ENCODE results near the gene ASIC5.

The ASIC5 gene

DNA sequence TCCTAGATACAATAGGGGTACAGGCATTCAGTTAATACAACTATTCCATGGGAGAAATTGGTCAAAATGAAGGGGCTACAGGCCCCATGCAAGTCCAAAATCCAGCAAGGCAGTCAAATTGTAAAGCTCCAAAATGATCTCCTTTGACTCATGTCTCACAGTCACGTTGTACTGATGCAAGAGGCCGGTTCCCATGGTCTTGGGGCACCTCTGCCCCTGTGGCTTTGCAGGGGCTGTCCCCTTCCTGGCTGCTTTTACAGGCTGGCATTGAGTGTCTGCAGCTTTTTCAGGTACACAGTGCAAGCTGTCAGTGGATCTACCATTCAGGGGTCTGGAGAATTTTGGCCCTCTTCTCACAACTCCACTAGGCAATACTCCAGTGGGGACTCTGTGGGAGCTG, 12.5 kb upstream of the ASIC5 start:
- no peak for DNase-seq

DNA sequence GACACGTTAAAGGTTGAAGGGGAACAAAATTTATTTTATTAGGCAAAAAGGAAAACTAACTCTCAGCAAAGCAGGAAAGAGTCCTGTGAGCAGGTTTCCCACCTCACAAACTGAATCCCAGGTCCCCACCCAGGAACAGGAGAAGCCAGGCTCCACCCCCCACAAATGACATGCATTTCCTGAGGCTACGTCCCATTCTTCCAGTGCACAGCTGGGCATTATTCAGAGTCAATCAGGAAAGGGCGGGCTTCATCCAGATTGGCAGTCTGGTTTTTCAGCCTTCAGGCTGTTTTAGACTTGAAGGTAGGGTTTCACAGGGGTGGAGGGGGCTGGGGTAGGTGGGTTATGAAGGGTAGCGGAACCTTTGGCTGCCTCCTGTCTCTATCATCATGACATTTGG, 11.9 kb upstream of the ASIC5 start:
- no peak for DNase-seq

DNA sequence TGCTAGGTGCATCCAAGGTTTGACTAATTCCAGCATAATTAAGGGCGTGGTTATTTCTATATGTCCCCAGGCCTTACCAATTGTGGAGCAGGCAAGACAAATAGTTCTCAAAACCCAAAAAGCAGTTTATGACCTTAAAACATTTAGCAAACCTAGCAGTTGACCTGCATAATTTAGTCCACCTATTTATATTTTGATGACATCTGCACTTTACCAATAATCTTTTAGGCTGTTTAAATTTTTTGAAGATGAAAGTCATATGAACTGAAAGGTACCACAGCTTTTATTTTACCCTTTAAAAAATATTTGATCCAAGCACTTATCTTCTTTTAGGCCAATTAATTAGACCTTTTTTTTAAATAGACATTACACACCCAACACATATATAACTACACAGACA, 9.8 kb upstream of the ASIC5 start:
- DNase-seq = no peak

DNA sequence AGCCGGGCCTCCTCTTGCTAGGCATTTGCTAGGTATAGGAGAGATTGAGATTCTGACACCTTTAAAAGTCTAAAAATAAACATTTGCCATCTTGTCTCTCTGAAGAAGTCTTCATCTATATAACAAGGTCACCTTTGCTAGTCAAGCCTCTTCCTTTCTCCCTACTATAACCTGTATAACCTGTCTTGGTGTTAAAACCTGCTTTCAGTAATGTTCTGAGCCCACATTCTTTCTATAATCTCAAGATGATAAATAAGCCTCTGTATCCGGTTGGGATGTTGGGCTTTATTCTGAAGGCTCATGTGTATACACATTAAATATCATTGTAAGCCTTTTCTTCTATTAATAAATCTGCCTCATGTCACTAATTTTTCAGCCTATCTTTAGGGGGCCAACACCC, 10.2 kb downstream of the ASIC5 start:
- DNase-seq = no peak

DNA sequence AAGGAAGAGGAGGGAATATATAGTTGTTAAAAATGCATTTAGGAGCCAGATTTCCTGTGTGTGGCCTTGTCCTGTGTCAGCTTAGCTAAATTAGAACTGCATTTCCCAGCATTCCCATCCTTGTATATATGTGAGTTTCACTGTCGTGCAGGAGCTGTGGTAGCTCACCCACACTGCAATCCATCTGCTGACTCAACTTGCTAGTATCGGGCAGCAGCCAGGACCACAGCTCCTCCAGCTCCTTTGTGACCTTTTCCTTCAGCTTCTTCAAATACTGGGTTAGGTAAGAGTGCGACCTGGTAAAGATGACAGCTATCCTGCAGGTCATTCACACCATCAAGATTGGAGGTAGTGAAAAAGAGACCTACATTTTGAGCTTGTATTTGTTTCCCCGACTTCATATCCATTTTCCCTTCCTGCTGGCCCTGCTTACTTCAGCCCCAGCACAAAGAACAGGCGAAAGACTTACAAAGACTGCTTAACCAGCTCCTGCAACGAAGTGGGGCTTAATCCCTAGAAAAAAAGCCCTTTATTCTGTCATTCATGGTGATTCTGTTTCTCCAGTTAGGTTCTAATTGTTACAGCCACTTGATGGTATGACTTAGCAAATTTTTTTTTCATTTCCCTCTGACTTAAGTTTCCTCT, 11.4 kb downstream of the ASIC5 start:
- DNase-seq = no peak

DNA sequence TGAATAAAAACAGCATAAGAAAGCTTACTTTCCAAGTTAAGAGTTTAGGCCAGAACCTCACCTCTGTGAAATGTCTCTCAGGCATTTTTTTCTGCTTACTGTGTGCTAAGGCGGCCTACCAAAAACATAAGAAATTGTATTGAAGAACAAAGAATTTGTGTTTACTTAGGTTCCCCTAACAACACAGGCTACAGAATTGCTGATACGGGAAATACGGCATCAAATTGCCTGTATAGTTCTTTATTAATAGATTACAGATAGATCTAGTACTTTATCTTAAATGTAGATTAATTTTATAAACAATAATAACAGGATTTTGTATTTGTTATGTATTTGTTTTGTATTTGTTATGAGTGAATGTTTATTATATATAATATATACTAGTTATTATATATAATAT, 12.9 kb downstream of the ASIC5 start:
- DNase-seq = no peak

DNA sequence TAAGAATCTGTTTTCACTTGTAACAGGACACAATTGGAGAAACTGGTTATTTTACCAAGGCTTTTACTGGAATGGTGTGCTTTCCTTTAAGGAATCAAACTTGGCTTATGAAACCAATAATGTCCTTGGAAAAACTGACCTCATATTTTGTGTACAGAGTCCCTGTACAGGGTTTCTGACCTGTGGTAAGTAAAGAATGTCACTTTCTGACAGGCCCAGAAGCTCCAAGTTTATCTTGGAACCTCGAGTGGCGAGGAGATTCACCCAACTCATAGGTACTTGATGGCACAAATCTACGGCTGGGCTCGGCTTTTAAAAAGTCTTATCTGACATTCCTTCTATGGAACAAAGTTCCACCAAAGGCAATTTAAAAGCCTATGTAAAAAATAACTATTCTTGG, 17.0 kb downstream of the ASIC5 start:
- no peak for DNase-seq

DNA sequence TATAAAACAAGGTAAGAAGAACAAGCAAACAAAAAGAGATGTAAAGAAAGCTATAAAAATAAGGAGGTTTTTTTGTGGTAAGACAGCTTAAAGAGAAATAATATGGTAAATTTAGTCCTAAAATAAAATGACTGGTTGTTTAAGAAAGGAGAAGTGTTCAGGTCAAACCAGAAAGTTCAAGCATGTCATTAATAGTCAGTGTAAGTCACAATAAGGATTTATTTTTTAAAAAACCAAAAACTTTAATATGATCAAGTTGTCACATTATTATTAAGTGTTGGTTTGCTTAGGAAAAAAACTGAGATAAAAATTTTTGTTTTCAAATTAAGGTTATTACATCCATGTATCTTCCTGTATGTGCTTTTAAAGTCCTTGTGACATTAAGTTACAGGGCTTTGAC, 19.1 kb downstream of the ASIC5 start:
- no peak for DNase-seq

DNA sequence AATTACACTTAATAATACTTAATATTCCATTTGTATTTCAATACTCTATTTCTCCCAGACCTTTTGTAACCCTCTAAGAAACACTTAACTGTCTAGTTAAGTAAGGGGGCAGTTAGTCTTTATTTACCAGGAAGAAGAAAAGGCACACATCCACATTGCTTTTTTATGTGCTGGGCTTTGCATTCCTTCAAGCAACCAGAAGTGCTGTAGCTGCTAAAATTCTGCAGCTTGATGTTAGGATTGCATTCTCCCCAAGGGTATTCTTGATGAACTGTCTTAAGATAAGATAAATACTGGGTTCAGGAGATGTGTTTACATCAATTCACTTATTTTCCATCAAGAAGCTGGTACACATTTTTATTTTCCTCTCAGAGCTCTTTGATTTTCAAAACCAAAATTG, 24.0 kb downstream of the ASIC5 start:
- no peak for DNase-seq

DNA sequence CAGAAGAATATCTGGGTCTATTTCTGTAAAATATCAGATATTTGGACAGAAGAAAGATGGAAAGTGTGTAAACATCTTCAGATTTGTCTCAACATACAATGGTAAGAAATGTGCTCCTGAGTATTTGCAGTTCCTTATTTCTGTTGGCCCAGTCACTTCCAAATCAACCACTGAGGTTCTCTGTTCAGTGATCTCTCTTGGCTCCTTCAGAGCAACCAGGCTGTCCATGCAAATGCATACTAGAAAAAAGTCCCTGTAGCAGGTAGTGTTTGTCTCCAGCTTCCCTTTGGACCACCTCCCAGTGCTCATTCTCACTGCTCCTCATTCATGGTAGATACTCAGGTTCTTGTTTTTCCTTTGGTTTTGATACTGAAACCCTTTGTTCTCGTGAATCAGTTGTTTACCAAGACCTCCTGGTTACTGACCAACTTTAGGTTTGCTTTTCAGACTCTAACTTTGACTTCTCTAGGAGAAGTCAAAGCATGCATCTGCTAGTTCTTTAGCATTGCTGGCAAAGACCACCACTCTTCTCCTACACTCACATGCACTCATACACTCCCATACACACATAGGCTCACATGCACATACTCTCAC, 28.8 kb downstream of the ASIC5 start:
- no peak for DNase-seq

DNA sequence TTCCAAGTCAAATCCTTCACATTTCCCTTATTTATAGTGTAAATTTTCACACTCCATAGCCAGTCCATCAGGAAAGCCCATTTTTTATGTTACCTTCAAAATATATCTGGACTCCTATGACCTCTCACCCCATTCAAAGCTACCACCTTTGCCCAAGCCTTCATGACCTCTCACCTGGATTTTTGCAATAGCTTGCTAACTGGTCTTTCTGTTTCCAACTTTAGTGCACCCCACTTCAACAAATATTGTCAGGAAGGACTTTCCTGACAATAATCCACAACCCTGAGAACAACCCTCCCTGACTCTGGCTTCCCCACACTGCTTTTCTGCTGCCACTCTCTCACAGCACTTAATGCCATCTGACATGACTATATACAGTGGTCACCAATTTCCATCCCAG, 33.4 kb downstream of the ASIC5 start:
- DNase-seq = no peak

DNA sequence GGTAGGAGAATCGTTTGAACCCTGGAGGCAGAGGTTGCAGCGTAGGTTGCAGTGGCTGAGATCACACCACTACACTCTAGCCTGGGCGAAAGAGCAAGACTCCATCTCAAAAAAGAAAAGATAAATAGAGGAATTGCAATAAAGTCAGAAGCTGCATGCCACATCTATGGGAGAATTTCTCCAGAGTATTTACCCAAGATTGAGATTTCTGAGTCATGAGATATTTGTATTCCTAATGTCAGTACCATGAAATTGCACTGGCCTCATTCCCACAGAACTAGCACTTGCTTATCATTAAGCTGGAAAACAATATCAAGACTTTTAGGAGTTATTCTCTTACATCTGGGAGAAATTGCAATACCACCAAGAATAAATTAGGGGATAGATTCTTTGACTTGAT, 37.4 kb downstream of the ASIC5 start:
- DNase-seq = no peak

DNA sequence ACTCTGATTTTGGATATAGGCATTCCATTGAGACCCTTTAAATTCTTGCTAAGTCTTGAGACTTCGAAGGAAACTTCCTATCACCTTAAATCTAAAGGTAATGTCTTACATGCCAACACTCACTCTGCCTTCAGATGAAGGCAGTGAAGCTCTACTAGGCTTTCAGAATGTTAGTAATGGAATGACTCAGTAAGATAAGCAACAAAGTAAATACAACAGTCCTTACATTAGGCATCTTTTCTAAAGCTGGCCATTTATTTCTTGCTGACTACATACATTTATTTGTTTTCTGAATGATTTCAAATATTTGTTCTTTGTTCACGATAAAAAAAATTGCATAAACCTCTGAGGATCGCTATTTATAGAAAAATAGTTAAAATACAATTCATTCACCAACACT, 43.5 kb downstream of the ASIC5 start:
- no peak for DNase-seq

DNA sequence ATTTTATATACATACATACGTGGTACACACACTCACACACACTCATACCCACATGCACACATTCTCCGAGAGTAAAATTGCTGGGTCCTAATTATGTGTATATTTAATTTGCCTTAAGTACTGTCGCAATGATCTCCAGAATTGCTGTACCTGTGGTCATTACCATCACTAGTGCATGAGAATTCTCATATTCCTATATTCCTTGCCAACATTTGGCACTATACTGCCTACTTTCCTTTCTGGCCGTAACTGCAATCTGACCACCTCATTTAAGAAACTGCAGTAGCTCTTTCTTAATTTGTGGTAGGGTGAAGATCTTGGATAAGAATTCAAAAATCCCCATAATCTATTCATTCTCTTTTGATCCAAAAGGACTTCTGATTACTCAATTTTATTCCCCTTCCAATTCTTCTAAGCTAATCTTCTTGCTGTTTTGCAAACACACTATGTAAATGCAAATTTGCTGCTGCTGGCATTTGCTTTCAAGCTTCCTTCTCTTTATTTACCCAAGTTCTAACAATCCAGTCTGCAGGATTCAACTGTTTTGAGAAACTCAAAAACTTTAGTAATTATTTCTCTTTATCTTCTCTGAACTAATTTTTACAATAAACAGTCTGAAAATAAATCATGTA, 45.1 kb downstream of the ASIC5 start:
- no peak for DNase-seq

DNA sequence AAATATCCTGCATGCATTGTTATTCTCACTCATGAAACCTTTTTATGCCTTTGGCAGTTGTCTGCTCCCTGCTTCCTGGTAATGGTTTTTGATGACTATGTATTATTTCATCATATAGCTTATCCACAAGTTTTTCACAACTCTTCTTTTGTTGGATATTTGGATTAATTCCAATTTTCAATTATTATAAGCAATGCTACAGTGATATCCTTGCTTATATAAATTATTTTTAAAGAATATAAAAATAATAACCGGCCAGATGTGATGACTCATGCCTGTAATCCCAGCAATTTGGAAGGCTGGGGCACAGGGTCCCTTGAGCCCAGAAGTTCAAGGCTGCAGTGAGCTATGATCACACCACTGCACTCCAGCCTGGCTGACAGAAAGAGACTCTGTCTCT, 47.0 kb downstream of the ASIC5 start:
- no peak for DNase-seq

DNA sequence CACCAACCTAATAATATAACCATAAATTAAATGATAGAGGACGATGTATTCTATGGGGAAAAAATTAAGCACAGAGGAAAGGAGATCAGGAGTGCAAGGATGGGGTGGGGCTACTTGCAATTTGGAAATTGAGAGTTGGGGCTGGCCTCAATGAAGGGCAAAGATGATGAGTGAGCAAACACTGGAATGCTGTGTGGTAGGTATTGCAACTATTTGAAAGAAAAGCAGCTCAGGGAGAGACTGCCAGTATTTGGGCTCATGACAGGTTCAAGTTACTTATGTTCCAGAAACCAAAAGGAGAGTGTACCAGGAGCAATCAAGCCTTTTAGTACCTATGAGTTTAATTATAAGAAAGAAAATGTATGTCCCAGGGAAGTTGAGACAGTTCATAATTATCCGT, 47.4 kb downstream of the ASIC5 start:
- DNase-seq = no peak

DNA sequence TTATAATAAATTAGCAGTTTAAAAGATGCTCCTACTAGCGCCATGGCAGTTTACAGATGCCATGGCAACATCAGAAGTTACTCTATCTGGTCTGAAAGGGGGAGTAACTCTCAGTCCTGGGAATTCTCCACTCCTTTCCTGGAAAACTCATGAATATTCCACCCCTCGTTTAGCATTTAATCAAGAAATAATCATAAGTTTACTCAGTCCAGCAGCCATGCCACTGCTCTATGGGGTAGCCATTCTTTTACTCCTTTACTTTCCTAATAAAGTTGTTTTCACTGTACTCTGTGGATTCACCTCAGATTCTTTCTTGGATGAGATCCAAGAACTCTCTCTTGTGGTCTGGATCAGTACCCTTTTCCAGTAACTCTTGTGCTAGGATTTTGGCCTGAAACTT, 55.0 kb downstream of the ASIC5 start:
- no peak for DNase-seq

DNA sequence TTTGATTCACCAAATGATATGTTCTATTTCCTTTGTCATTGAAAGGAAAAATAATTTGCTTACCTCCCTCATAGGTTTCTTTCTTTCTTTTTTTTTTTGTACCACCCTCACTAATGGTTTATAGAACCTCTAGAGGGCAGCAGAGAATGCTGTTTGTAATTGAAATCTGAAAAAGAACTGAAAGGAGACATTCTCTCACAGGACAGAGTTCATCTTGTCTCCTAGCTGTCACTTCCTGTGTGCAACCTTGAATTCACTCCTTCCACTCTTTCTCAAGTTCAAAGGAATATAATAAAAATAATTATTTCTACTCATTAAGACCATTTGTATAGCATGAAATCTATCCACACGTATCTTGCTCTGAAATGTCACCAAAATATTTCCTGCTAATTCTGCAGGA, 56.2 kb downstream of the ASIC5 start:
- DNase-seq = no peak

DNA sequence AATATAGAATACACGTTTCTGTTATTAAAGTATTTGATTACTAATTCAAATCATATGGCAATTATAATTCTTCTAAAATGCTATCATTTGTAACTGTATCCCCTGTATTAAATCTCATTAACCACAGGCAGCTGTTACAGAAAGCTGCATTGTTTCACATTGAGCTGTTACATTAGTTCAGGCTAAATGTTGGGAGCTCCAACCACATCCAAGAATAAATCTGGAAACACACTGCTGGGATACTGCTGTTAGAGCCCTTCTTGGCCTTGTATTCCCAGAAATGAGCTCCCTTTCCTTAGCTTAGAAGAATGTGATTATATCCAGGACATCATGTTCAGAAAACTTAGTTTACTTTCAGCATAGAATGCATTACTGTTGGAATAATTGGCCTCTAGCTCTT, 59.1 kb downstream of the ASIC5 start:
- DNase-seq = no peak

DNA sequence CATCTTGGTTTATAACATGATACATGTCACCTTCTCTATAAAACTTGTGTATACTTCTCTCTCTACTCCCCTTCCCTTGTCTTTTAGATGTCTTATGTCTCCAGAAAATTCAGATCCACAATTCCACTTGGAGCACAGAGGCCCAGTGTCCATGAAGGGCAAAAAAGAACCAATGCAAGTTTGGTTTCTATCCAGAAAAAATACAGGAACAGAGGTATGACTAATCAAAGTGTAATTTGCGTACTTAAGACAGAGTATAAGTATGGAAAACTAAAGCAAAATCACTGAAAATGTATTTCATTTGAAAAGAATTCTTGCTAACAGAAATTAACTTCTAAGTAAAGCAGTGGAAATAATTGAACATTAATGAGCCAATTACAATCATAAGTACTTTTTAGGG, 61.1 kb downstream of the ASIC5 start:
- no peak for DNase-seq

DNA sequence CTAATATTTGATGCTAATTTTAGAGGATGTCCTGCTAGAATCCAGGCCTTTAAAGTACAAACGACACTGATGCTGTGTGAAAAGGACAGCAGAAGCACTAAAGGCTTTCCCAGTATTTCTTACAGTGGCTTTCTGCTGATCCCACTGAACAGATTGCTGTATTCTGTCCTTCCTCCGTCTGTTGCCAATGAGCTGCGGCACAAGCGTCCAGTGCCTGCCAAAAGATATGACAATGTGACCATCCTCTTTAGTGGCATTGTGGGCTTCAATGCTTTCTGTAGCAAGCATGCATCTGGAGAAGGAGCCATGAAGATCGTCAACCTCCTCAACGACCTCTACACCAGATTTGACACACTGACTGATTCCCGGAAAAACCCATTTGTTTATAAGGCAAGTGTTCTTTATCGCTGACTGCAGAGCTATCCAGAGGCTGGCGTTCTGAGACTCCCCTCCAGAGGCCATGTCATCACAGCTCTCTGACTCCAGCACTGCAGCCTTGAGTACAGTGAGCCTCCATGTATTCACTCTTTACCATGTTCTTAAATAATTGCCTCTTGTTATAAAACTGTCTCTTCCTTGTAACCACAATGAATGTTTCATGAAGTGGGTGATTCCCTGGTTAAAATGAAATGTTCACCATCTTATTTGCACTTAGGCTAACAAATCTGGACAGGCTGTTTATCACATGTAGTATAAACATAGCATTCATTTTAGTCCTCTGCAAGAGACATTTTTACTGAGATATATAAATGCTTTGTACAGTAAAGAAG, 63.7 kb downstream of the ASIC5 start:
- no peak for DNase-seq

DNA sequence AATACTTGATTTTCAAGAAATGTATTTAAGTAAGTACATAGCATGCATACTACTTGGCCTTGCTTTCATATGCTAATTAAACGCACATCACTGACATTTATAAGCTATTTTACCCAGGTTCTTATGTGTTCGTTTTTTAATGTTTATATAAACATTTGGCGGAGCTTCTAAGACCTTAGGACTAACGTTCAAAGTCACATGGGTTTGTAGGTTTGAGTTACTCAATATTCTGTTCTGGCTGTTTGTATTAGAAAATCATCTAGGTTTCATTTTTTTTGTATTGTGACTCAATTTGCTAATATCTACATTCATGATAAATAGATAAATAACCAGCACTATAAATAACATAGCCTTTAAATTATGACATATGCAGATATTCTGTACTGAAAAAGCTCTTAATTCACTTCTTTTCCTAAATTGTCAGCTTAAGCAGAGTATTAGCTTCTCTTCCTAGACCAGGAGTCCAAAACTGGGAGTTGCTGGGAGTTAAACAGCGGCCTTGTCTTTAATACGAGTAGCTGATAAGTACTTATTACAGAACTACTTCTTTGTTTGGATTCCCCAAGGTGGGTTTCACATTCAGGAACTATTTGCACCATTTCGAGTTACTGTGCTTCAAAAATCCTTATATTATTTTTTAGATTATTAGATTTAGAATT, 65.3 kb downstream of the ASIC5 start:
- no peak for DNase-seq

DNA sequence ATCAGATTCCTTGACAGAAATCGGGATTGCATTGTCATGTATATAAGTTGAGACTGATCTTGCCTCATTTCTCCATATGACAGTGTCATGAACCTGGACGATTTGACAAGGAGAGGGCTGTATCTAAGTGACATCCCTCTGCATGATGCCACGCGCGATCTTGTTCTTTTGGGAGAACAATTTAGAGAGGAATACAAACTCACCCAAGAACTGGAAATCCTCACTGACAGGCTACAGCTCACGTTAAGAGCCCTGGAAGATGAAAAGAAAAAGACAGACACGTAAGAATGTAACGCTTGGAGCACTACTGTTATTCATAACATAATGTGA, 66.3 kb downstream of the ASIC5 start:
- no peak for DNase-seq

Measured in NK-92 treated with Interleukin-12 subunit alpha and Interleukin-12 subunit beta, amount 100 ng/mL, for 24 hours (cell line).